GM12878 (cell line): ENCODE data around the gene FRAS1. TPM values are rescaled to one million over a fixed set of nuclear protein-coding genes. Genes with fewer than 3 reads are reported as not detected.

Experiments used
- ATAC-seq: fragments of 200-7000 bp; cut with Tn5 transposase; 3 replicates; pipeline ENCODE4 v1.9.1; 2020; ENCODE audit warnings: mild to moderate bottlenecking, moderate library complexity
- BruUV-seq: library from RNA; stranded (reverse); fragments of 400-500 nt; replicated peaks from 2 replicates; lab custom pipeline; 2021; lab: Mats Ljungman, UMichigan
- CTCF ChIA-PET: fragments of 300-600 bp; sonication (Branson Sonifier 250); formaldehyde crosslinking; extraction: SDS; loops from one replicate; lab custom pipeline; 2021; ENCODE audit warnings: inconsistent platforms; lab: Yijun Ruan, JAX
- POLR2A ChIA-PET: fragments of 350-600 bp; formaldehyde crosslinking; extraction: SDS; loops from one replicate; lab custom pipeline; 2021; ENCODE audit warnings: inconsistent platforms; lab: Charles Lee
- RAD21 ChIA-PET: fragments of 300-600 bp; sonication (Branson Sonifier 250); formaldehyde crosslinking; loops from one replicate; lab custom pipeline; 2023; ENCODE audit warnings: antibody characterized with exemption; ENCODE audit not compliant: unreplicated experiment; lab: Charles Lee
- SMC1A ChIA-PET: fragments of 300-600 bp; sonication (Branson Sonifier 250); formaldehyde crosslinking; loops from one replicate; lab custom pipeline; 2023; ENCODE audit not compliant: unreplicated experiment, uncharacterized antibody; lab: Charles Lee
- DNase-seq: peaks from one replicate; pipeline ENCODE4 v3.0.0-alpha.2; 2011; ENCODE audit warnings: low read depth, low spot score
- FAIRE-seq: peaks from 3 replicates; lab custom pipeline; 2011; peaks lifted over from hg19 to GRCh38; lab: Jason Lieb, UNC
- H2AFZ ChIP-seq: 2 replicates; pipeline ENCODE4 v1.6.0; 2011; ENCODE audit warnings: low read depth, low read length, control low read depth; ENCODE audit not compliant: control insufficient read depth
- H3K27ac ChIP-seq: 2 replicates; pipeline ENCODE4 v1.5.1; 2011; ENCODE audit warnings: control low read depth; ENCODE audit not compliant: control insufficient read depth, insufficient read depth
- H3K27me3 ChIP-seq, 2 experiments: replicated peaks in 1 of 2; 2 replicates each; pipeline versions ENCODE4 v1.6.0 to v1.6.1; 2011; ENCODE audit warnings: low read length in 1 of 2; ENCODE audit not compliant: control insufficient read depth in 2 of 2, insufficient read depth in 2 of 2
- H3K36me3 ChIP-seq, 2 experiments: 2 replicates each; pipeline ENCODE4 v1.5.1; 2011; ENCODE audit warnings: low read length in 1 of 2; ENCODE audit not compliant: control insufficient read depth in 2 of 2, insufficient read depth in 2 of 2
- H3K4me1 ChIP-seq: 2 replicates; pipeline ENCODE4 v1.6.1; 2011; ENCODE audit warnings: mild to moderate bottlenecking, low read length, moderate library complexity, mixed read lengths; ENCODE audit not compliant: control insufficient read depth, insufficient read depth
- H3K4me2 ChIP-seq: 2 replicates; pipeline ENCODE4 v1.6.0; 2011; ENCODE audit warnings: control low read depth; ENCODE audit not compliant: control insufficient read depth, insufficient read depth
- H3K4me3 ChIP-seq: fragments of 200-600 bp; sonication (generic); 2 replicates; pipeline ENCODE4 v1.5.1; 2016
- H3K79me2 ChIP-seq: 2 replicates; pipeline ENCODE4 v1.6.0; 2011; ENCODE audit warnings: low read length; ENCODE audit not compliant: control insufficient read depth, insufficient read depth
- H3K9ac ChIP-seq: 2 replicates; pipeline ENCODE4 v1.8.0; 2011; ENCODE audit warnings: low read length, control low read depth, mixed read lengths; ENCODE audit not compliant: control insufficient read depth, insufficient read depth
- H3K9me3 ChIP-seq: replicated peaks from 3 replicates; pipeline ENCODE4 v1.5.1; 2011; ENCODE audit warnings: mild to moderate bottlenecking, low read length; ENCODE audit not compliant: control insufficient read depth, insufficient read depth
- H4K20me1 ChIP-seq: 2 replicates; pipeline ENCODE4 v1.6.0; 2011; ENCODE audit not compliant: control insufficient read depth, insufficient read depth
- CTCF ChIP-seq, 3 experiments: IDR thresholded peaks in 2 of 3; conservative IDR thresholded peaks in 1 of 3; 2 replicates each; pipeline ENCODE4 v1.5.1; 2011; ENCODE audit warnings: low read depth in 3 of 3, low read length in 3 of 3, mild to moderate bottlenecking in 3 of 3, control low read depth in 2 of 3, moderate library complexity in 2 of 3, inconsistent platforms in 1 of 3, mixed read lengths in 1 of 3; ENCODE audit not compliant: control insufficient read depth in 2 of 3, insufficient read depth in 1 of 3; ENCODE audit errors: extremely low read depth in 1 of 3
- RAD21 ChIP-seq: IDR thresholded peaks from 2 replicates; pipeline ENCODE4 v1.6.1; 2011; ENCODE audit warnings: mild to moderate bottlenecking, low read depth, low read length, moderate library complexity; ENCODE audit not compliant: insufficient read depth
- TARDBP ChIP-seq: IDR thresholded peaks from 2 replicates; pipeline ENCODE4 v1.6.1; 2016; ENCODE audit warnings: borderline replicate concordance
- WGBS: methylation state at CpG from one replicate; pipeline ENCODE4 v1.1.6; 2016; ENCODE audit warnings: low lambda C conversion rate; ENCODE audit not compliant: insufficient replicate concordance, insufficient coverage; ENCODE audit errors: missing lambda C conversion rate; 5-methylcytosine and 5-hydroxymethylcytosine counted together
- in situ Hi-C: fragments of 300-500 bp; cut with MboI; formaldehyde crosslinking; loops from 9 replicates; pipeline ENCODE4 v1.14.3; 2018; ENCODE audit warnings: mixed read lengths
- intact Hi-C: fragments of 100-400 bp; cut with micrococcal nuclease; formaldehyde crosslinking; loops from one replicate; pipeline ENCODE4 v1.14.2; 2022; ENCODE audit not compliant: unreplicated experiment
- polyA plus RNA-seq, 11 experiments: library from polyadenylated mRNA; depleted of rRNA in 4 of 11; unstranded in 6 of 11; stranded (reverse) in 5 of 11; fragments of >200 nt; fragmentation: Nextera tagmentation in 4 of 11; fragmentation: Illumina TruSeq in 1 of 11; extraction: Ambion mirVana in 4 of 11; extraction: Trizol in 1 of 11; gene quantifications; 1 replicate in 1 of 11; 2 replicates in 10 of 11; pipeline versions ENCODE4 v1.2.1 to v1.2.3, GENCODE V29; 2011 to 2016; ENCODE audit warnings: inconsistent platforms in 2 of 11, missing spikeins in 2 of 11, low read depth in 1 of 11
- total RNA-seq, 4 experiments: library from RNA; depleted of rRNA in 3 of 4; stranded (reverse); fragments of >200 nt in 3 of 4; fragmentation: Illumina TruSeq in 1 of 4; extraction: Trizol in 1 of 4; gene quantifications; 2 replicates each; pipeline versions ENCODE4 v1.2.1 to v1.2.3, GENCODE V29; 2013 to 2021

Gene FRAS1
- total and polyA plus RNA-seq, 10 of the 15 experiments (the other 5 are each of a cell fraction or from before 2014, with no cell fraction given) = 0.08 to 11.7 (median 0.20) TPM

- ATAC-seq = no peak
- CTCF ChIA-PET = interaction anchor here (0.8 kb wide), 1 partner anchor 145 kb away, joined by 3 read pairs; no protein-coding TSS in a partner anchor
- Histone ChIP-seq H3K4me2 (no peak overlapping the region), H3K27ac (no peak overlapping the region), H3K79me2 (no peaks in the 10 kb centered on the region), H2AFZ (no peak overlapping the region), H4K20me1 (no peaks in the 10 kb centered on the region), H3K9ac (no peak overlapping the region), H3K4me1 (no peaks in the 10 kb centered on the region), H3K27me3 (no peaks in the 10 kb centered on the region), H3K9me3 (no peaks in the 10 kb centered on the region; the same call in 2 of the 3 replicates), H3K36me3 (no peaks in the 10 kb centered on the region), H3K4me3 (no peak overlapping the region)
- intact Hi-C loops = loop anchor here (10.0 kb wide), 1 partner anchor 552 kb away; no protein-coding TSS in a partner anchor
- 63% methylated on average over 3 of the region's 3 CpGs for WGBS
- no peak for DNase-seq
- RAD21 ChIA-PET = interaction anchor here (1.3 kb wide), 1 partner anchor 458 kb away, joined by 5 read pairs; no protein-coding TSS in a partner anchor
- FAIRE-seq = no peak
- SMC1A ChIA-PET = no interaction called here
- TF ChIP-seq TARDBP (no peak), RAD21 (peak; percentile 41), CTCF (IDR thresholded peaks at IDR 0.05 in 2 of 3, conservative IDR thresholded peaks at IDR 0.05 in 1 of 3; ENCODE audit: control insufficient read depth in 2 of 3, extremely low read depth in 1 of 3, insufficient read depth in 1 of 3, low read depth in 3 of 3, low read length in 3 of 3) (0 out of 6 replicates have a peak, but pooled peaks have one; percentile 1 to 12 (median 9))
- no TSS peak for BruUV-seq
- in situ Hi-C loops = no loop called here
- POLR2A ChIA-PET = interaction anchor here (0.5 kb wide), 1 partner anchor 478 kb away, joined by 3 read pairs; no protein-coding TSS in a partner anchor
Measured at GRCh38 chr4:78517050-78517652, 460.0 kb downstream of the FRAS1 start.
